K562 (cell line): ENCODE data around the gene MCU. TPM values are rescaled to one million over a fixed set of nuclear protein-coding genes. Genes with fewer than 3 reads are reported as not detected.

Experiments used
- CHD1 ChIP-seq: fragments of 200-600 bp; sonication (generic); IDR thresholded peaks from one replicate; pipeline ENCODE4 v1.6.1; 2012; ENCODE audit warnings: mild to moderate bottlenecking, moderate library complexity, low read length, inconsistent platforms
- DIDO1 ChIP-seq: fragments of 450-650 bp; IDR thresholded peaks from 2 replicates; pipeline ENCODE4 v1.6.1; 2016; ENCODE audit warnings: low read depth, missing biosample characterization, missing genetic modification characterization
- GATAD2B ChIP-seq: fragments of 450-650 bp; IDR thresholded peaks from 2 replicates; pipeline ENCODE4 v1.6.1; 2017; ENCODE audit warnings: mild to moderate bottlenecking, borderline replicate concordance
- RBM14 ChIP-seq: fragments of 200-400 bp; formaldehyde crosslinking; IDR thresholded peaks from 2 replicates; pipeline ENCODE4 v1.6.1; 2018; ENCODE audit warnings: low read depth, mild to moderate bottlenecking, low read length, moderate library complexity, borderline replicate concordance; ENCODE audit not compliant: insufficient read depth
- TCF7L2 ChIP-seq: fragments of 150-350 bp; IDR thresholded peaks from 2 replicates; pipeline ENCODE4 v1.6.1; 2016; ENCODE audit warnings: low read depth, mild to moderate bottlenecking, low read length, moderate library complexity
- TEAD4 ChIP-seq, 2 experiments: sonication (generic) in 1 of 2; formaldehyde crosslinking in 1 of 2; IDR thresholded peaks; 2 replicates each; pipeline versions ENCODE4 v1.6.1 to v1.8.0; 2012 to 2022; ENCODE audit warnings: borderline replicate concordance in 1 of 2, inconsistent platforms in 1 of 2, low read length in 1 of 2, mild to moderate bottlenecking in 1 of 2, missing genetic modification reagents in 1 of 2
- ZNF212 ChIP-seq: fragments of 450-650 bp; formaldehyde crosslinking; IDR thresholded peaks from 2 replicates; pipeline ENCODE4 v1.4.0; 2020; ENCODE audit warnings: mild to moderate bottlenecking
- ZNF263 ChIP-seq: sonication (generic); formaldehyde crosslinking; IDR thresholded peaks from 2 replicates; pipeline ENCODE4 v1.8.0; 2022; ENCODE audit warnings: mild to moderate bottlenecking, missing genetic modification reagents, borderline replicate concordance
- ZNF445 ChIP-seq: fragments of 250-450 bp; sonication (Bioruptor Pico); IDR thresholded peaks from 2 replicates; pipeline ENCODE4 v1.4.0; 2020; ENCODE audit warnings: low read depth, mild to moderate bottlenecking, moderate library complexity
- ZSCAN29 ChIP-seq: fragments of 450-650 bp; IDR thresholded peaks from 2 replicates; pipeline ENCODE4 v1.6.1; 2017
- polyA plus RNA-seq, 8 experiments: library from polyadenylated mRNA; depleted of rRNA in 4 of 8; stranded (reverse) in 5 of 8; unstranded in 3 of 8; fragments of >200 nt; fragmentation: Nextera tagmentation in 2 of 8; fragmentation: Illumina TruSeq in 1 of 8; extraction: Ambion mirVana in 2 of 8; extraction: Trizol in 1 of 8; gene quantifications; 2 replicates each; pipeline versions ENCODE4 v1.2.1 to v1.2.3, GENCODE V29; 2011 to 2014; ENCODE audit warnings: inconsistent platforms in 1 of 8, missing spikeins in 1 of 8
- total RNA-seq, 7 experiments: library from RNA; depleted of rRNA in 6 of 7; stranded (reverse); fragments of >200 nt in 6 of 7; fragmentation: Illumina TruSeq in 2 of 7; extraction: Trizol in 2 of 7; gene quantifications; 2 replicates each; pipeline versions ENCODE4 v1.2.1 to v1.2.3, GENCODE V29; 2011 to 2021; ENCODE audit warnings: low replicate concordance in 1 of 7
- TF ChIP-seq, protein P1 (sequence below), 3 experiments: fragments of 200-800 bp in 1 of 3; fragments of 250-450 bp in 1 of 3; fragments of 450-650 bp in 1 of 3; sonication (Bioruptor Pico) in 1 of 3; sonication (Bioruptor generic) in 1 of 3; formaldehyde crosslinking in 1 of 3; IDR thresholded peaks; 2 replicates each; pipeline versions ENCODE4 v1.6.1 to v1.8.0; 2016 to 2022; ENCODE audit warnings: mild to moderate bottlenecking in 2 of 3, missing genetic modification characterization in 2 of 3, missing compliant biosample characterization in 1 of 3, moderate library complexity in 1 of 3
- TF ChIP-seq, protein P2 (sequence below), 2 experiments: fragments of 450-650 bp; IDR thresholded peaks; 2 replicates each; pipeline ENCODE4 v1.6.1; 2016
- TF ChIP-seq, protein P3 (sequence below): sonication (generic); formaldehyde crosslinking; IDR thresholded peaks from 2 replicates; pipeline ENCODE4 v1.8.0; 2022; ENCODE audit warnings: mild to moderate bottlenecking, missing genetic modification reagents
- TF ChIP-seq, protein P4 (sequence below): sonication (generic); formaldehyde crosslinking; IDR thresholded peaks from 2 replicates; pipeline ENCODE4 v1.9.0; 2022; ENCODE audit warnings: mild to moderate bottlenecking, missing genetic modification reagents
- TF ChIP-seq, protein P5 (sequence below): fragments of 250-450 bp; sonication (Bioruptor Pico); IDR thresholded peaks from 2 replicates; pipeline ENCODE4 v1.5.0; 2021; ENCODE audit warnings: mild to moderate bottlenecking, moderate library complexity

The MCU gene
- total and polyA plus RNA-seq, 9 of the 15 experiments (the other 6 are each of a cell fraction or from before 2014, with no cell fraction given) = 8.2 to 88.8 (median 21.3) TPM

DNA sequence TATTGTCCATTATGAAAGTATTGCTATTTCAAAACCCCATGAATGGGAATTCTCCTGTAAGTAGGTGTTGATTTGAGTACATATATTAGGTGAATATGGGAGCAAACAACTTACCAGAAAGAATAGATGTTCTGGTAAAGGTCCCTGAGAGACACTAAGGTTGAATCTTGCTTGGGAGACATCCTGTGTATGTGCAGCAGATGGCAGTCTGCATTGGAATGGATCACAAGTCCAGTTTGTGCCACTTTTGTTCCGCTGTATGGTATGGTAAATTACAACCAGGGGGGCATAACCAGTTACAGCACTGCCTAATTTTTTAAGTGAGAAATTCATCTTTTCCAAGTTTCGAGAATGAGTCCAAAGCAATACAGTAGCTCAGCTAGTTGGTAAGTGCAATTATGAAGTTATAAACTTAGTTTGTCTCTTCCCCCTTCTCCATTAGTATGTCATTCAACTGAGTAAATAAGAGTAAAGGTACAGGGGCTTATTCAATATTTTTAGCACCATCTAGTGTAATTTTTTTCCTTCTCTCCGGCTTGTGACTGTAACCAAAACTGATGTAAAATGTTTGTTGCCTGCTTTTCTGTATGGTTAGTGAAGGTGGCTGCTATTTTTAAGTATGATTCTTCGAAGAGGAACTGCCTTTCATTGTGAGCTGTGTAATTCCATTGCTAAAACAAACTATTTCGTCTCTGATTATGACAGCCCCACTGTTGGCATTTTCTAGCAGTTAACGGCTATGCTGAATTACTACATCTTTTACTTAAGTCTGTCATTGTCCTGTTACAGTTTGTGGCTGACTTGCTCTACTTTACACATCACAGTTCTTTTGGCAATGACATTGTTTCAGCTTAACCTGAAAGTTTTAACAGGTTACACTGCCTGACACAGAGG lies 2.8 kb downstream of the MCU start (continued):
- TF ChIP-seq, protein P1, sequence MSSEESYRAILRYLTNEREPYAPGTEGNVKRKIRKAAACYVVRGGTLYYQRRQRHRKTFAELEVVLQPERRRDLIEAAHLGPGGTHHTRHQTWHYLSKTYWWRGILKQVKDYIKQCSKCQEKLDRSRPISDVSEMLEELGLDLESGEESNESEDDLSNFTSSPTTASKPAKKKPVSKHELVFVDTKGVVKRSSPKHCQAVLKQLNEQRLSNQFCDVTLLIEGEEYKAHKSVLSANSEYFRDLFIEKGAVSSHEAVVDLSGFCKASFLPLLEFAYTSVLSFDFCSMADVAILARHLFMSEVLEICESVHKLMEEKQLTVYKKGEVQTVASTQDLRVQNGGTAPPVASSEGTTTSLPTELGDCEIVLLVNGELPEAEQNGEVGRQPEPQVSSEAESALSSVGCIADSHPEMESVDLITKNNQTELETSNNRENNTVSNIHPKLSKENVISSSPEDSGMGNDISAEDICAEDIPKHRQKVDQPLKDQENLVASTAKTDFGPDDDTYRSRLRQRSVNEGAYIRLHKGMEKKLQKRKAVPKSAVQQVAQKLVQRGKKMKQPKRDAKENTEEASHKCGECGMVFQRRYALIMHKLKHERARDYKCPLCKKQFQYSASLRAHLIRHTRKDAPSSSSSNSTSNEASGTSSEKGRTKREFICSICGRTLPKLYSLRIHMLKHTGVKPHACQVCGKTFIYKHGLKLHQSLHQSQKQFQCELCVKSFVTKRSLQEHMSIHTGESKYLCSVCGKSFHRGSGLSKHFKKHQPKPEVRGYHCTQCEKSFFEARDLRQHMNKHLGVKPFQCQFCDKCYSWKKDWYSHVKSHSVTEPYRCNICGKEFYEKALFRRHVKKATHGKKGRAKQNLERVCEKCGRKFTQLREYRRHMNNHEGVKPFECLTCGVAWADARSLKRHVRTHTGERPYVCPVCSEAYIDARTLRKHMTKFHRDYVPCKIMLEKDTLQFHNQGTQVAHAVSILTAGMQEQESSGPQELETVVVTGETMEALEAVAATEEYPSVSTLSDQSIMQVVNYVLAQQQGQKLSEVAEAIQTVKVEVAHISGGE (CRISPR knock-in tag; IDR thresholded peaks at IDR 0.05) = no peak
- TF ChIP-seq, protein P2, sequence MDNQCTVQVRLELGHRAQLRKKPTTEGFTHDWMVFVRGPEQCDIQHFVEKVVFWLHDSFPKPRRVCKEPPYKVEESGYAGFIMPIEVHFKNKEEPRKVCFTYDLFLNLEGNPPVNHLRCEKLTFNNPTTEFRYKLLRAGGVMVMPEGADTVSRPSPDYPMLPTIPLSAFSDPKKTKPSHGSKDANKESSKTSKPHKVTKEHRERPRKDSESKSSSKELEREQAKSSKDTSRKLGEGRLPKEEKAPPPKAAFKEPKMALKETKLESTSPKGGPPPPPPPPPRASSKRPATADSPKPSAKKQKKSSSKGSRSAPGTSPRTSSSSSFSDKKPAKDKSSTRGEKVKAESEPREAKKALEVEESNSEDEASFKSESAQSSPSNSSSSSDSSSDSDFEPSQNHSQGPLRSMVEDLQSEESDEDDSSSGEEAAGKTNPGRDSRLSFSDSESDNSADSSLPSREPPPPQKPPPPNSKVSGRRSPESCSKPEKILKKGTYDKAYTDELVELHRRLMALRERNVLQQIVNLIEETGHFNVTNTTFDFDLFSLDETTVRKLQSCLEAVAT (IDR thresholded peaks at IDR 0.05) = no peak
- TF ChIP-seq GATAD2B (0 out of 2 replicates have a peak, but pooled peaks have one; percentile 10), TCF7L2 (no peak), TEAD4 (IDR thresholded peaks at IDR 0.05; ENCODE audit: low read length) (no peak), TEAD4 (CRISPR knock-in tag; IDR thresholded peaks at IDR 0.05; ENCODE audit: borderline replicate concordance) (no peak), ZNF212 (CRISPR knock-in tag) (no peak), CHD1 (no peak), ZNF445 (CRISPR knock-in tag) (no peak), RBM14 (no peak), ZSCAN29 (no peak), ZNF263 (CRISPR knock-in tag) (no peak), DIDO1 (tag) (no peak)
- TF ChIP-seq, protein P3, sequence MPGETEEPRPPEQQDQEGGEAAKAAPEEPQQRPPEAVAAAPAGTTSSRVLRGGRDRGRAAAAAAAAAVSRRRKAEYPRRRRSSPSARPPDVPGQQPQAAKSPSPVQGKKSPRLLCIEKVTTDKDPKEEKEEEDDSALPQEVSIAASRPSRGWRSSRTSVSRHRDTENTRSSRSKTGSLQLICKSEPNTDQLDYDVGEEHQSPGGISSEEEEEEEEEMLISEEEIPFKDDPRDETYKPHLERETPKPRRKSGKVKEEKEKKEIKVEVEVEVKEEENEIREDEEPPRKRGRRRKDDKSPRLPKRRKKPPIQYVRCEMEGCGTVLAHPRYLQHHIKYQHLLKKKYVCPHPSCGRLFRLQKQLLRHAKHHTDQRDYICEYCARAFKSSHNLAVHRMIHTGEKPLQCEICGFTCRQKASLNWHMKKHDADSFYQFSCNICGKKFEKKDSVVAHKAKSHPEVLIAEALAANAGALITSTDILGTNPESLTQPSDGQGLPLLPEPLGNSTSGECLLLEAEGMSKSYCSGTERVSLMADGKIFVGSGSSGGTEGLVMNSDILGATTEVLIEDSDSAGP = no peak
- TF ChIP-seq, protein P4, sequence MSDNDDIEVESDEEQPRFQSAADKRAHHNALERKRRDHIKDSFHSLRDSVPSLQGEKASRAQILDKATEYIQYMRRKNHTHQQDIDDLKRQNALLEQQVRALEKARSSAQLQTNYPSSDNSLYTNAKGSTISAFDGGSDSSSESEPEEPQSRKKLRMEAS (CRISPR knock-in tag) = no peak
- TF ChIP-seq, protein P5, sequence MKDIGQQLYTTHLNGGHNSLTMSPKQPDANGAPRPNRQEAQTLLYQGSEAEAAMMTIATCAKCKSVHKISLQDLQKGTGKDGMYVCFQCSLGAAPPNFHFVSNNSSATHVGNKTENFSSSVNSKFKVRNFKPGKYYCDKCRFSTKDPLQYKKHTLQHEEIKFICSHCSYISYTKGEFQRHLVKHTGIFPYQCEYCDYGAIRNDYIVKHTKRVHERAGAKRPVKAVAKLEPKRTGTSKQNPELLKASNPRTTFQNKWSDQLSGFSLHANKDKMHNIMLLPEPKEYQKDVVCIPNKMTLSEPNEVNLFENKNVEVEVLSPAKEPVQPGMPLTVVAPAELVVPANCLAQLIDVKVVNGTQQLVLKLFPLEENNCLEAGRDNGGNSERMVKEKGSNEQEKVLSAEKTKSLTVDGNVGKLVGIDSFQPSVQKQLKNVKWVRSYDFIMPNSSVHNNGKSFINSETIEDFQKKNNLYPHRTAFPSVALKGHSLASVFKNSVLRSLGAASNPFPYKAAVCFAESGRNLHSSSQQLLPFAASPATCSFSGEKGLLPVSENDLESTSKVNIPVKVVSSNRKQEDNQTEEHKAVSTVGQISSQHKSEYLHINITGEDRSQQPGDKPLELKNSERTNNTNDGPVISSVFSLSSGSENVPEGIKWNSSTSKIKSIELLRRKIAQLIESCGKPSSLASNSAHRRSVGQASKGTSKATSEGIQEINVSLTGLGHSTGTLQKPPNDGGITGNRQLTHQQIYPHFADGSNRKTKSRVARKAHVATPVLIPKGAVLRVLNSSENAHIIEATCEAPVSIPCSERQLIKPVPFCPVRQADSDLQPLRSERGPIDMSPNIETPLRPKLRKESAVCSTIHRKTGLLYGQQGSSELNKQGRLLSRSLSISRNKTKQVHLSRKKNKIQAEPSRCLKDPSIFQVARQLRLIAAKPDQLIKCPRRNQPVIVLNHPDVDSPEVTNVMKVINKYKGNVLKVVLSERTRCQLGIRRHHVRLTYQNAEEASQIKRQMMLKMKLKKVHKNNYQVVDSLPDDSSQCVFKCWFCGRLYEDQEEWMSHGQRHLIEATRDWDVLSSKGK = no peak
